Measurements from ENCODE around the gene CRYBG1.

- no peak for TF ChIP-seq POLR2AphosphoS5 (IDR thresholded peaks at IDR 0.05)
- TF ChIP-seq CTCF (IDR thresholded peaks at IDR 0.05; ENCODE audit: poor library complexity, severe bottlenecking): no peak
- TF ChIP-seq MXI1 (conservative IDR thresholded peaks at IDR 0.05; ENCODE audit: poor library complexity, severe bottlenecking): no peak
- no peak for TF ChIP-seq RAD21 (conservative IDR thresholded peaks at IDR 0.05)
- TF ChIP-seq REST (IDR thresholded peaks at IDR 0.05; ENCODE audit: borderline replicate concordance): no peak
- TF ChIP-seq EZH2 (IDR thresholded peaks at IDR 0.05; ENCODE audit: borderline replicate concordance, insufficient read depth, low read length, poor library complexity, severe bottlenecking): no peak
- no peak for TF ChIP-seq SMC3 (conservative IDR thresholded peaks at IDR 0.05; ENCODE audit: poor library complexity)
Measured at GRCh38 chr6:106496823-106497222, 136.3 kb downstream of the CRYBG1 start.
